Upper lobe of left lung (tissue), 6 donors: ENCODE results near the gene COL15A1. TPM values are rescaled to one million over a fixed set of nuclear protein-coding genes. Genes with fewer than 3 reads are reported as not detected.

Experiments used
- ATAC-seq, 2 donors: fragments of 200-7000 bp; cut with Tn5 transposase; one replicate each; pipeline ENCODE4 v1.9.1; 2022; ENCODE audit warnings: mild to moderate bottlenecking in 2 of 2, moderate library complexity in 2 of 2; ENCODE audit not compliant: low FRiP score in 2 of 2
- DNase-seq, 2 donors: peaks; one replicate each; pipeline ENCODE4 v3.0.0-alpha.2; 2019 to 2020
- H3K27ac ChIP-seq, 4 donors: fragments of 200-600 bp; sonication (generic); one replicate each; pipeline ENCODE4 v1.5.1; 2016 to 2019
- H3K27me3 ChIP-seq, 4 donors: fragments of 200-600 bp; sonication (generic); one replicate each; pipeline ENCODE4 v1.5.1; 2017 to 2019
- H3K36me3 ChIP-seq, 4 donors: fragments of 200-600 bp; sonication (generic); one replicate each; pipeline ENCODE4 v1.5.1; 2016 to 2019
- H3K4me1 ChIP-seq, 4 donors: fragments of 200-600 bp; sonication (generic); one replicate each; pipeline ENCODE4 v1.5.1; 2018 to 2019
- H3K4me3 ChIP-seq, 4 donors: fragments of 200-600 bp; sonication (generic); one replicate each; pipeline ENCODE4 v1.5.1; 2017 to 2019; ENCODE audit warnings: mild to moderate bottlenecking in 2 of 4, moderate library complexity in 1 of 4
- H3K9me3 ChIP-seq, 4 donors: fragments of 200-600 bp; sonication (generic); one replicate each; pipeline ENCODE4 v1.5.1; 2018 to 2019
- CTCF ChIP-seq, 6 experiments: fragments of 450-650 bp in 4 of 6; fragments of 200-600 bp in 2 of 6; sonication (generic) in 2 of 6; IDR thresholded peaks; one replicate each; pipeline ENCODE4 v1.5.1; 2016 to 2019; ENCODE audit warnings: antibody characterized with exemption in 6 of 6
- EP300 ChIP-seq, 4 donors: sonication (generic); formaldehyde crosslinking; IDR thresholded peaks; one replicate each; pipeline ENCODE4 v1.5.1; 2017; ENCODE audit warnings: antibody characterized with exemption in 4 of 4, control low read depth in 2 of 4
- POLR2A ChIP-seq, 4 donors: fragments of 450-650 bp; IDR thresholded peaks; one replicate each; pipeline ENCODE4 v1.5.1; 2016 to 2017; ENCODE audit warnings: antibody characterized with exemption in 4 of 4, mild to moderate bottlenecking in 2 of 4
- POLR2AphosphoS5 ChIP-seq, 2 donors: sonication (generic); formaldehyde crosslinking; IDR thresholded peaks; one replicate each; pipeline ENCODE4 v1.5.1; 2017; ENCODE audit warnings: antibody characterized with exemption in 2 of 2
- WGBS, 2 donors: methylation state at CpG; one replicate each; pipeline ENCODE4 v1.1.5; 2017 to 2018; 5-methylcytosine and 5-hydroxymethylcytosine counted together
- total RNA-seq, 6 donors: library from RNA; depleted of rRNA in 4 of 6; stranded (reverse); fragments of >200 nt in 4 of 6; gene quantifications; one replicate each; pipeline versions ENCODE4 v1.1.0 to v1.2.1, GENCODE V29; 2016 to 2021
- donor health status: DM: no; HTN: no; CAD: no; lungs with moderate emphysema.
- donor health status: DM: no; HTN: yes; CAD: no; lungs with severe emphysema.

Gene COL15A1
- total RNA-seq, 6 donors from 2014 or later = 1.0 to 17.9 (median 2.7) TPM

- peaks cover 0 to 23% (median 14%) of the 10 kb centered on the region in 4 donors for H3K4me1 ChIP-seq
- no peak for TF ChIP-seq POLR2AphosphoS5 (IDR thresholded peaks at IDR 0.05)
- H3K27ac ChIP-seq = peak overlapping the region in 3 of 4 donors; percentile 68 to 78 (median 78)
- ATAC-seq = no peak
- H3K27me3 ChIP-seq = no peaks in the 10 kb centered on the region
- no peak for DNase-seq
- no peaks in the 10 kb centered on the region for H3K36me3 ChIP-seq
- H3K4me3 ChIP-seq = no peak overlapping the region
- H3K9me3 ChIP-seq = no peaks in the 10 kb centered on the region
- 56 to 66% methylated on average over 5 of the region's 5 CpGs for WGBS, 2 donors
Observed at GRCh38 chr9:99056886-99057664, 113.4 kb downstream of the COL15A1 start.

GRCh38 chr9:99057665-99058625, 114.2 kb downstream of the COL15A1 start:
- Histone ChIP-seq H3K4me1 (peaks cover 0 to 20% (median 14%) of the 10 kb centered on the region in 4 donors), H3K27ac (peak overlapping the region; percentile 67 to 78 (median 73)), H3K4me3 (no peak overlapping the region), H3K9me3 (no peaks in the 10 kb centered on the region), H3K27me3 (no peaks in the 10 kb centered on the region), H3K36me3 (no peaks in the 10 kb centered on the region)
- TF ChIP-seq POLR2AphosphoS5 (IDR thresholded peaks at IDR 0.05) (peak in 1 of 2 donors; percentile 7), CTCF (IDR thresholded peaks at IDR 0.05) (no peak)
- 61 to 62% methylated on average over 7 of the region's 7 CpGs for WGBS, 2 donors
- ATAC-seq (peak; percentile 39 to 70), DNase-seq (peak in 1 of 2 donors; percentile 74)

GRCh38 chr9:99058964-99059921, 115.5 kb downstream of the COL15A1 start:
- H3K4me1 ChIP-seq = peaks cover 0 to 20% (median 14%) of the 10 kb centered on the region in 4 donors
- DNase-seq (peak in 1 of 2 donors; percentile 69), ATAC-seq (peak; percentile 89 to 90)
- no peaks in the 10 kb centered on the region for H3K9me3 ChIP-seq
- TF ChIP-seq CTCF (IDR thresholded peaks at IDR 0.05) (no peak), POLR2A (IDR thresholded peaks at IDR 0.05) (peak in 1 of 4 donors; percentile 30)
- peak overlapping the region; percentile 57 to 78 (median 73) for H3K27ac ChIP-seq
- WGBS, 2 donors = 58 to 79% methylated on average over 8 of the region's 8 CpGs
- no peaks in the 10 kb centered on the region for H3K36me3 ChIP-seq
- H3K4me3 ChIP-seq = no peak overlapping the region
- no peaks in the 10 kb centered on the region for H3K27me3 ChIP-seq

- Histone ChIP-seq H3K4me3 (no peak overlapping the region), H3K4me1 (peaks cover 0 to 20% (median 14%) of the 10 kb centered on the region in 4 donors), H3K36me3 (no peaks in the 10 kb centered on the region), H3K9me3 (no peaks in the 10 kb centered on the region), H3K27ac (peak overlapping the region in 2 of 4 donors; percentile 78), H3K27me3 (no peaks in the 10 kb centered on the region)
- WGBS, 2 donors = 77 to 81% methylated on average over 2 of the region's 2 CpGs
- no peak for DNase-seq
- no peak for ATAC-seq
- TF ChIP-seq POLR2A (IDR thresholded peaks at IDR 0.05) (no peak), CTCF (IDR thresholded peaks at IDR 0.05) (no peak), POLR2AphosphoS5 (IDR thresholded peaks at IDR 0.05) (no peak), EP300 (IDR thresholded peaks at IDR 0.05) (no peak)
Observed at GRCh38 chr9:99060621-99061020, 116.9 kb downstream of the COL15A1 start.
